PFSK-1 (cell line): ENCODE data around the gene ALKAL2.

Source experiments
- POLR2AphosphoS5 ChIP-seq: IDR thresholded peaks from 2 replicates; pipeline ENCODE4 v1.6.1; 2012; ENCODE audit warnings: low read depth, mild to moderate bottlenecking, control low read depth, low read length, moderate library complexity
- REST ChIP-seq, 2 experiments: IDR thresholded peaks; 2 replicates each; pipeline versions ENCODE4 v1.6.1 to v1.8.0; 2011 to 2012; ENCODE audit warnings: low read depth in 2 of 2, low read length in 2 of 2, control low read depth in 1 of 2, inconsistent platforms in 1 of 2, mild to moderate bottlenecking in 1 of 2, moderate library complexity in 1 of 2; ENCODE audit not compliant: insufficient read depth in 1 of 2
- SIN3A ChIP-seq: IDR thresholded peaks from 2 replicates; pipeline ENCODE4 v1.6.1; 2012; ENCODE audit warnings: mild to moderate bottlenecking, low read length, moderate library complexity, borderline replicate concordance; ENCODE audit not compliant: insufficient read depth
- TAF1 ChIP-seq: IDR thresholded peaks from 2 replicates; pipeline ENCODE4 v1.6.1; 2012; ENCODE audit warnings: low read length, control low read depth, borderline replicate concordance; ENCODE audit not compliant: insufficient read depth

GRCh38 chr2:255195-255594 is 32.7 kb downstream of the ALKAL2 start:
- TF ChIP-seq REST (IDR thresholded peaks at IDR 0.05; ENCODE audit: insufficient read depth in 1 of 2, low read depth in 2 of 2, low read length in 2 of 2): no peak
- no peak for TF ChIP-seq POLR2AphosphoS5
- no peak for TF ChIP-seq TAF1
- no peak for TF ChIP-seq SIN3A
